WTC11 (cell line): ENCODE data around the gene MOB1B. TPM values are rescaled to one million over a fixed set of nuclear protein-coding genes. Genes with fewer than 3 reads are reported as not detected.

Source experiments
- CTCF ChIP-seq: fragments of 200-600 bp; IDR thresholded peaks from 2 replicates; pipeline ENCODE4 v1.8.0; 2022; ENCODE audit warnings: antibody characterized with exemption
- E2F1 ChIP-seq: sonication (generic); formaldehyde crosslinking; IDR thresholded peaks from 2 replicates; pipeline ENCODE4 v1.8.0; 2022; ENCODE audit warnings: mild to moderate bottlenecking, missing genetic modification reagents
- E2F5 ChIP-seq: sonication (generic); formaldehyde crosslinking; IDR thresholded peaks from 2 replicates; pipeline ENCODE4 v1.8.1; 2022; ENCODE audit warnings: mild to moderate bottlenecking, moderate library complexity, missing genetic modification reagents
- FOXK1 ChIP-seq: sonication (generic); formaldehyde crosslinking; IDR thresholded peaks from 2 replicates; pipeline ENCODE4 v1.8.0; 2022; ENCODE audit warnings: mild to moderate bottlenecking, moderate library complexity, missing genetic modification reagents
- HMGXB4 ChIP-seq: sonication (generic); formaldehyde crosslinking; IDR thresholded peaks from 2 replicates; pipeline ENCODE4 v1.8.1; 2023; ENCODE audit warnings: mild to moderate bottlenecking, moderate library complexity, missing genetic modification reagents
- NFE2L1 ChIP-seq: sonication (generic); formaldehyde crosslinking; IDR thresholded peaks from 2 replicates; pipeline ENCODE4 v1.8.1; 2023; ENCODE audit warnings: missing genetic modification reagents
- NR2C2 ChIP-seq: sonication (generic); formaldehyde crosslinking; IDR thresholded peaks from 2 replicates; pipeline ENCODE4 v1.8.0; 2022; ENCODE audit warnings: mild to moderate bottlenecking, missing genetic modification reagents
- NR3C1 ChIP-seq: sonication (generic); formaldehyde crosslinking; conservative IDR thresholded peaks from 2 replicates; pipeline ENCODE4 v1.8.1; 2023; ENCODE audit warnings: low read depth, mild to moderate bottlenecking, missing genetic modification reagents
- TP53 ChIP-seq: sonication (generic); formaldehyde crosslinking; IDR thresholded peaks from 2 replicates; pipeline ENCODE4 v1.8.1; 2023; ENCODE audit warnings: mild to moderate bottlenecking, missing genetic modification reagents
- ZNF532 ChIP-seq: fragments of 250-450 bp; sonication (Bioruptor Pico); IDR thresholded peaks from 2 replicates; pipeline ENCODE4 v1.9.0; 2021; ENCODE audit warnings: mild to moderate bottlenecking, borderline replicate concordance
- total RNA-seq: library from RNA; stranded (reverse); gene quantifications from 3 replicates; pipeline ENCODE4 v1.2.3, GENCODE V29; 2021
- TF ChIP-seq, protein P1 (sequence below): sonication (generic); formaldehyde crosslinking; IDR thresholded peaks from 2 replicates; pipeline ENCODE4 v1.8.1; 2022; ENCODE audit warnings: missing genetic modification reagents, borderline replicate concordance
- TF ChIP-seq, protein P2 (sequence below): sonication (generic); formaldehyde crosslinking; IDR thresholded peaks from 2 replicates; pipeline ENCODE4 v1.8.1; 2023; ENCODE audit warnings: mild to moderate bottlenecking, missing genetic modification reagents, moderate library complexity
- TF ChIP-seq, protein P3 (sequence below): sonication (generic); formaldehyde crosslinking; IDR thresholded peaks from 2 replicates; pipeline ENCODE4 v1.8.1; 2023; ENCODE audit warnings: mild to moderate bottlenecking, missing genetic modification reagents, borderline replicate concordance
- TF ChIP-seq, protein P4 (sequence below): sonication (generic); formaldehyde crosslinking; IDR thresholded peaks from 2 replicates; pipeline ENCODE4 v1.8.0; 2023; ENCODE audit warnings: missing genetic modification reagents, mild to moderate bottlenecking, borderline replicate concordance

Gene MOB1B
- total RNA-seq, 1 experiment from 2014 or later: 28.0 TPM

GRCh38 chr4:70993181-70994068 lies 91.3 kb downstream of the MOB1B start, which contains the start of gene DCK (continued):
- TF ChIP-seq ZNF532 (0 out of 2 replicates have a peak, but pooled peaks have one; percentile 10), TP53 (CRISPR knock-in tag) (peak; percentile 81; the same call in 1 of the 2 replicates), E2F1 (CRISPR knock-in tag) (no peak), FOXK1 (CRISPR knock-in tag) (peak; percentile 81), NFE2L1 (CRISPR knock-in tag) (peak; percentile 11; the same call in 1 of the 2 replicates), CTCF (no peak), NR2C2 (peak; percentile 48; the same call in 1 of the 2 replicates), NR3C1 (CRISPR knock-in tag) (0 out of 2 replicates have a peak, but pooled peaks have one; percentile 41), HMGXB4 (peak; percentile 93), E2F5 (CRISPR knock-in tag) (peak; percentile 99)
- TF ChIP-seq, protein P1, sequence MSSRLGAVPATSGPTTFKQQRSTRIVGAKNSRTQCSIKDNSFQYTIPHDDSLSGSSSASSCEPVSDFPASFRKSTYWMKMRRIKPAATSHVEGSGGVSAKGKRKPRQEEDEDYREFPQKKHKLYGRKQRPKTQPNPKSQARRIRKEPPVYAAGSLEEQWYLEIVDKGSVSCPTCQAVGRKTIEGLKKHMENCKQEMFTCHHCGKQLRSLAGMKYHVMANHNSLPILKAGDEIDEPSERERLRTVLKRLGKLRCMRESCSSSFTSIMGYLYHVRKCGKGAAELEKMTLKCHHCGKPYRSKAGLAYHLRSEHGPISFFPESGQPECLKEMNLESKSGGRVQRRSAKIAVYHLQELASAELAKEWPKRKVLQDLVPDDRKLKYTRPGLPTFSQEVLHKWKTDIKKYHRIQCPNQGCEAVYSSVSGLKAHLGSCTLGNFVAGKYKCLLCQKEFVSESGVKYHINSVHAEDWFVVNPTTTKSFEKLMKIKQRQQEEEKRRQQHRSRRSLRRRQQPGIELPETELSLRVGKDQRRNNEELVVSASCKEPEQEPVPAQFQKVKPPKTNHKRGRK (CRISPR knock-in tag): no peak
- TF ChIP-seq, protein P2, sequence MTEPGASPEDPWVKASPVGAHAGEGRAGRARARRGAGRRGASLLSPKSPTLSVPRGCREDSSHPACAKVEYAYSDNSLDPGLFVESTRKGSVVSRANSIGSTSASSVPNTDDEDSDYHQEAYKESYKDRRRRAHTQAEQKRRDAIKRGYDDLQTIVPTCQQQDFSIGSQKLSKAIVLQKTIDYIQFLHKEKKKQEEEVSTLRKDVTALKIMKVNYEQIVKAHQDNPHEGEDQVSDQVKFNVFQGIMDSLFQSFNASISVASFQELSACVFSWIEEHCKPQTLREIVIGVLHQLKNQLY: no peak; the same call in 1 of the 2 replicates
- TF ChIP-seq, protein P3, sequence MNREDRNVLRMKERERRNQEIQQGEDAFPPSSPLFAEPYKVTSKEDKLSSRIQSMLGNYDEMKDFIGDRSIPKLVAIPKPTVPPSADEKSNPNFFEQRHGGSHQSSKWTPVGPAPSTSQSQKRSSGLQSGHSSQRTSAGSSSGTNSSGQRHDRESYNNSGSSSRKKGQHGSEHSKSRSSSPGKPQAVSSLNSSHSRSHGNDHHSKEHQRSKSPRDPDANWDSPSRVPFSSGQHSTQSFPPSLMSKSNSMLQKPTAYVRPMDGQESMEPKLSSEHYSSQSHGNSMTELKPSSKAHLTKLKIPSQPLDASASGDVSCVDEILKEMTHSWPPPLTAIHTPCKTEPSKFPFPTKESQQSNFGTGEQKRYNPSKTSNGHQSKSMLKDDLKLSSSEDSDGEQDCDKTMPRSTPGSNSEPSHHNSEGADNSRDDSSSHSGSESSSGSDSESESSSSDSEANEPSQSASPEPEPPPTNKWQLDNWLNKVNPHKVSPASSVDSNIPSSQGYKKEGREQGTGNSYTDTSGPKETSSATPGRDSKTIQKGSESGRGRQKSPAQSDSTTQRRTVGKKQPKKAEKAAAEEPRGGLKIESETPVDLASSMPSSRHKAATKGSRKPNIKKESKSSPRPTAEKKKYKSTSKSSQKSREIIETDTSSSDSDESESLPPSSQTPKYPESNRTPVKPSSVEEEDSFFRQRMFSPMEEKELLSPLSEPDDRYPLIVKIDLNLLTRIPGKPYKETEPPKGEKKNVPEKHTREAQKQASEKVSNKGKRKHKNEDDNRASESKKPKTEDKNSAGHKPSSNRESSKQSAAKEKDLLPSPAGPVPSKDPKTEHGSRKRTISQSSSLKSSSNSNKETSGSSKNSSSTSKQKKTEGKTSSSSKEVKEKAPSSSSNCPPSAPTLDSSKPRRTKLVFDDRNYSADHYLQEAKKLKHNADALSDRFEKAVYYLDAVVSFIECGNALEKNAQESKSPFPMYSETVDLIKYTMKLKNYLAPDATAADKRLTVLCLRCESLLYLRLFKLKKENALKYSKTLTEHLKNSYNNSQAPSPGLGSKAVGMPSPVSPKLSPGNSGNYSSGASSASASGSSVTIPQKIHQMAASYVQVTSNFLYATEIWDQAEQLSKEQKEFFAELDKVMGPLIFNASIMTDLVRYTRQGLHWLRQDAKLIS: no peak; the same call in 1 of the 2 replicates
- TF ChIP-seq, protein P4, sequence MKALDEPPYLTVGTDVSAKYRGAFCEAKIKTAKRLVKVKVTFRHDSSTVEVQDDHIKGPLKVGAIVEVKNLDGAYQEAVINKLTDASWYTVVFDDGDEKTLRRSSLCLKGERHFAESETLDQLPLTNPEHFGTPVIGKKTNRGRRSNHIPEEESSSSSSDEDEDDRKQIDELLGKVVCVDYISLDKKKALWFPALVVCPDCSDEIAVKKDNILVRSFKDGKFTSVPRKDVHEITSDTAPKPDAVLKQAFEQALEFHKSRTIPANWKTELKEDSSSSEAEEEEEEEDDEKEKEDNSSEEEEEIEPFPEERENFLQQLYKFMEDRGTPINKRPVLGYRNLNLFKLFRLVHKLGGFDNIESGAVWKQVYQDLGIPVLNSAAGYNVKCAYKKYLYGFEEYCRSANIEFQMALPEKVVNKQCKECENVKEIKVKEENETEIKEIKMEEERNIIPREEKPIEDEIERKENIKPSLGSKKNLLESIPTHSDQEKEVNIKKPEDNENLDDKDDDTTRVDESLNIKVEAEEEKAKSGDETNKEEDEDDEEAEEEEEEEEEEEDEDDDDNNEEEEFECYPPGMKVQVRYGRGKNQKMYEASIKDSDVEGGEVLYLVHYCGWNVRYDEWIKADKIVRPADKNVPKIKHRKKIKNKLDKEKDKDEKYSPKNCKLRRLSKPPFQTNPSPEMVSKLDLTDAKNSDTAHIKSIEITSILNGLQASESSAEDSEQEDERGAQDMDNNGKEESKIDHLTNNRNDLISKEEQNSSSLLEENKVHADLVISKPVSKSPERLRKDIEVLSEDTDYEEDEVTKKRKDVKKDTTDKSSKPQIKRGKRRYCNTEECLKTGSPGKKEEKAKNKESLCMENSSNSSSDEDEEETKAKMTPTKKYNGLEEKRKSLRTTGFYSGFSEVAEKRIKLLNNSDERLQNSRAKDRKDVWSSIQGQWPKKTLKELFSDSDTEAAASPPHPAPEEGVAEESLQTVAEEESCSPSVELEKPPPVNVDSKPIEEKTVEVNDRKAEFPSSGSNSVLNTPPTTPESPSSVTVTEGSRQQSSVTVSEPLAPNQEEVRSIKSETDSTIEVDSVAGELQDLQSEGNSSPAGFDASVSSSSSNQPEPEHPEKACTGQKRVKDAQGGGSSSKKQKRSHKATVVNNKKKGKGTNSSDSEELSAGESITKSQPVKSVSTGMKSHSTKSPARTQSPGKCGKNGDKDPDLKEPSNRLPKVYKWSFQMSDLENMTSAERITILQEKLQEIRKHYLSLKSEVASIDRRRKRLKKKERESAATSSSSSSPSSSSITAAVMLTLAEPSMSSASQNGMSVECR (CRISPR knock-in tag): no peak
